GM12878 (cell line): Measurements from ENCODE around the gene LIMA1. TPM values are rescaled to one million over a fixed set of nuclear protein-coding genes. Genes with fewer than 3 reads are reported as not detected.

Experiments
- ATAC-seq: fragments of 200-7000 bp; cut with Tn5 transposase; 3 replicates; pipeline ENCODE4 v1.9.1; 2020; ENCODE audit warnings: mild to moderate bottlenecking, moderate library complexity
- BruUV-seq: library from RNA; stranded (reverse); fragments of 400-500 nt; replicated peaks from 2 replicates; lab custom pipeline; 2021; lab: Mats Ljungman, UMichigan
- CTCF ChIA-PET: fragments of 300-600 bp; sonication (Branson Sonifier 250); formaldehyde crosslinking; extraction: SDS; loops from one replicate; lab custom pipeline; 2021; ENCODE audit warnings: inconsistent platforms; lab: Yijun Ruan, JAX
- POLR2A ChIA-PET: fragments of 350-600 bp; formaldehyde crosslinking; extraction: SDS; loops from one replicate; lab custom pipeline; 2021; ENCODE audit warnings: inconsistent platforms; lab: Charles Lee
- RAD21 ChIA-PET: fragments of 300-600 bp; sonication (Branson Sonifier 250); formaldehyde crosslinking; loops from one replicate; lab custom pipeline; 2023; ENCODE audit warnings: antibody characterized with exemption; ENCODE audit not compliant: unreplicated experiment; lab: Charles Lee
- SMC1A ChIA-PET: fragments of 300-600 bp; sonication (Branson Sonifier 250); formaldehyde crosslinking; loops from one replicate; lab custom pipeline; 2023; ENCODE audit not compliant: unreplicated experiment, uncharacterized antibody; lab: Charles Lee
- DNase-seq: peaks from one replicate; pipeline ENCODE4 v3.0.0-alpha.2; 2011; ENCODE audit warnings: low read depth, low spot score
- FAIRE-seq: peaks from 3 replicates; lab custom pipeline; 2011; peaks lifted over from hg19 to GRCh38; lab: Jason Lieb, UNC
- H2AFZ ChIP-seq: 2 replicates; pipeline ENCODE4 v1.6.0; 2011; ENCODE audit warnings: low read depth, low read length, control low read depth; ENCODE audit not compliant: control insufficient read depth
- H3K27ac ChIP-seq: 2 replicates; pipeline ENCODE4 v1.5.1; 2011; ENCODE audit warnings: control low read depth; ENCODE audit not compliant: control insufficient read depth, insufficient read depth
- H3K27me3 ChIP-seq, 2 experiments: replicated peaks in 1 of 2; 2 replicates each; pipeline versions ENCODE4 v1.6.0 to v1.6.1; 2011; ENCODE audit warnings: low read length in 1 of 2; ENCODE audit not compliant: control insufficient read depth in 2 of 2, insufficient read depth in 2 of 2
- H3K36me3 ChIP-seq, 2 experiments: 2 replicates each; pipeline ENCODE4 v1.5.1; 2011; ENCODE audit warnings: low read length in 1 of 2; ENCODE audit not compliant: control insufficient read depth in 2 of 2, insufficient read depth in 2 of 2
- H3K4me1 ChIP-seq: 2 replicates; pipeline ENCODE4 v1.6.1; 2011; ENCODE audit warnings: mild to moderate bottlenecking, low read length, moderate library complexity, mixed read lengths; ENCODE audit not compliant: control insufficient read depth, insufficient read depth
- H3K4me2 ChIP-seq: 2 replicates; pipeline ENCODE4 v1.6.0; 2011; ENCODE audit warnings: control low read depth; ENCODE audit not compliant: control insufficient read depth, insufficient read depth
- H3K4me3 ChIP-seq: fragments of 200-600 bp; sonication (generic); 2 replicates; pipeline ENCODE4 v1.5.1; 2016
- H3K79me2 ChIP-seq: 2 replicates; pipeline ENCODE4 v1.6.0; 2011; ENCODE audit warnings: low read length; ENCODE audit not compliant: control insufficient read depth, insufficient read depth
- H3K9ac ChIP-seq: 2 replicates; pipeline ENCODE4 v1.8.0; 2011; ENCODE audit warnings: low read length, control low read depth, mixed read lengths; ENCODE audit not compliant: control insufficient read depth, insufficient read depth
- H3K9me3 ChIP-seq: replicated peaks from 3 replicates; pipeline ENCODE4 v1.5.1; 2011; ENCODE audit warnings: mild to moderate bottlenecking, low read length; ENCODE audit not compliant: control insufficient read depth, insufficient read depth
- H4K20me1 ChIP-seq: 2 replicates; pipeline ENCODE4 v1.6.0; 2011; ENCODE audit not compliant: control insufficient read depth, insufficient read depth
- CEBPB ChIP-seq, 2 experiments: fragments of 150-350 bp in 1 of 2; IDR thresholded peaks; 2 replicates each; pipeline ENCODE4 v1.6.1; 2012 to 2014; ENCODE audit warnings: low read depth in 2 of 2, low read length in 2 of 2, borderline replicate concordance in 1 of 2, inconsistent platforms in 1 of 2
- IRF4 ChIP-seq: IDR thresholded peaks from 2 replicates; pipeline ENCODE4 v1.6.1; 2011; ENCODE audit warnings: low read depth, low read length
- MEF2B ChIP-seq: fragments of 450-650 bp; IDR thresholded peaks from 2 replicates; pipeline ENCODE4 v1.6.1; 2018; ENCODE audit warnings: mild to moderate bottlenecking, moderate library complexity; ENCODE audit not compliant: partially characterized antibody, poor library complexity, severe bottlenecking
- MXI1 ChIP-seq: fragments of 150-350 bp; IDR thresholded peaks from 2 replicates; pipeline ENCODE4 v1.6.1; 2011; ENCODE audit warnings: low read depth, mild to moderate bottlenecking, inconsistent platforms, low read length, improper control_type of control experiment
- NFIC ChIP-seq: IDR thresholded peaks from 2 replicates; pipeline ENCODE4 v1.6.1; 2012; ENCODE audit warnings: low read depth, mild to moderate bottlenecking, inconsistent platforms, low read length, moderate library complexity
- RB1 ChIP-seq: fragments of 450-650 bp; formaldehyde crosslinking; IDR thresholded peaks from 2 replicates; pipeline ENCODE4 v1.6.1; 2017; ENCODE audit warnings: mild to moderate bottlenecking, borderline replicate concordance
- SP1 ChIP-seq: IDR thresholded peaks from one replicate; pipeline ENCODE4 v1.6.1; 2011; ENCODE audit warnings: low read depth, low read length
- SREBF2 ChIP-seq: IDR thresholded peaks from 2 replicates; pipeline ENCODE4 v1.6.1; 2012; ENCODE audit warnings: mild to moderate bottlenecking, low read length
- ZNF274 ChIP-seq: IDR thresholded peaks from one replicate; pipeline ENCODE4 v1.8.0; 2011; ENCODE audit not compliant: insufficient read length, insufficient read depth
- ZNF622 ChIP-seq: fragments of 450-650 bp; IDR thresholded peaks from 2 replicates; pipeline ENCODE4 v1.6.1; 2017; ENCODE audit warnings: mild to moderate bottlenecking, inconsistent platforms
- WGBS: methylation state at CpG from one replicate; pipeline ENCODE4 v1.1.6; 2016; ENCODE audit warnings: low lambda C conversion rate; ENCODE audit not compliant: insufficient replicate concordance, insufficient coverage; ENCODE audit errors: missing lambda C conversion rate; 5-methylcytosine and 5-hydroxymethylcytosine counted together
- in situ Hi-C: fragments of 300-500 bp; cut with MboI; formaldehyde crosslinking; loops from 9 replicates; pipeline ENCODE4 v1.14.3; 2018; ENCODE audit warnings: mixed read lengths
- intact Hi-C: fragments of 100-400 bp; cut with micrococcal nuclease; formaldehyde crosslinking; loops from one replicate; pipeline ENCODE4 v1.14.2; 2022; ENCODE audit not compliant: unreplicated experiment
- polyA plus RNA-seq, 11 experiments: library from polyadenylated mRNA; depleted of rRNA in 4 of 11; unstranded in 6 of 11; stranded (reverse) in 5 of 11; fragments of >200 nt; fragmentation: Nextera tagmentation in 4 of 11; fragmentation: Illumina TruSeq in 1 of 11; extraction: Ambion mirVana in 4 of 11; extraction: Trizol in 1 of 11; gene quantifications; 1 replicate in 1 of 11; 2 replicates in 10 of 11; pipeline versions ENCODE4 v1.2.1 to v1.2.3, GENCODE V29; 2011 to 2016; ENCODE audit warnings: inconsistent platforms in 2 of 11, missing spikeins in 2 of 11, low read depth in 1 of 11
- total RNA-seq, 4 experiments: library from RNA; depleted of rRNA in 3 of 4; stranded (reverse); fragments of >200 nt in 3 of 4; fragmentation: Illumina TruSeq in 1 of 4; extraction: Trizol in 1 of 4; gene quantifications; 2 replicates each; pipeline versions ENCODE4 v1.2.1 to v1.2.3, GENCODE V29; 2013 to 2021
- TF ChIP-seq, protein P1 (sequence below): fragments of 450-650 bp; IDR thresholded peaks from 2 replicates; pipeline ENCODE4 v1.6.1; 2017; ENCODE audit warnings: mild to moderate bottlenecking, moderate library complexity
- TF ChIP-seq, protein P2 (sequence below): fragments of 450-650 bp; conservative IDR thresholded peaks from 2 replicates; pipeline ENCODE4 v1.6.1; 2017; ENCODE audit warnings: mild to moderate bottlenecking, moderate library complexity
- TF ChIP-seq, protein P3 (sequence below): IDR thresholded peaks from 2 replicates; pipeline ENCODE4 v1.6.1; 2012; ENCODE audit warnings: improper control_type of control experiment, low read depth, low read length; ENCODE audit not compliant: insufficient replicate concordance

The LIMA1 gene
- total and polyA plus RNA-seq, 10 of the 15 experiments (the other 5 are each of a cell fraction or from before 2014, with no cell fraction given), result 53.2 to 109 (median 60.8) TPM

DNA sequence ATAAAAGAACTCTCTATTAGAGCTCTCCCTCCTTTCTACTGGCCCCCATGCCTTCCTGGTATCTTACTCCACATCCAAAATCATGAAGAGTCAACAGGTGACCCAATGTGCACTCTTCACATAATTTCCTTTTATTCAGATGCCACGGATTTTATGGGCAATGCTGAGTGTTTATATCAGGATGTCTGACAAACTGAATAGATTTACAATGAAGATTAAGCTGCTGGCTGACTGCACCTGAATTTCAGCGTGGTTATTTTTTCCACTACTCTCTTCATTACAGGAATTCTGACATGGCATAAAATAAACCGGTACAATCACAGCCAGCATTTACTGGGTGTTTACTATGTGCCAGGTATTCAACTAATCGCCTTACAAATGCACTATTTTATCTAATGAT is 86.8 kb downstream of the LIMA1 start:
- RAD21 ChIA-PET, result interaction anchor here (0.9 to 1.6 kb wide), 2 partner anchors 16 to 25 kb away, joined by 3 to 4 read pairs; no protein-coding TSS in a partner anchor
- H3K27ac ChIP-seq, result no peak overlapping the region
- no peak overlapping the region for H3K9ac ChIP-seq
- FAIRE-seq, result no peak
- no peak for DNase-seq
- SMC1A ChIA-PET, result interaction anchor here (0.7 to 1.4 kb wide), 8 partner anchors 9 to 579 kb away, joined by 3 to 7 read pairs (median 4); no protein-coding TSS in a partner anchor
- POLR2A ChIA-PET, result interaction anchor here (0.7 to 1.0 kb wide), 2 partner anchors 126 to 135 kb away, joined by 3 read pairs; no protein-coding TSS in a partner anchor
- H3K9me3 ChIP-seq, result no peaks in the 10 kb centered on the region
- no peak overlapping the region for H3K4me2 ChIP-seq
- no peaks in the 10 kb centered on the region for H3K4me1 ChIP-seq
- no TSS peak for BruUV-seq
- no peaks in the 10 kb centered on the region for H3K79me2 ChIP-seq
- 94% methylated on average over 4 of the region's 4 CpGs for WGBS
- CTCF ChIA-PET, result interaction anchor here (0.6 to 1.7 kb wide), 9 partner anchors 13 to 151 kb away, joined by 3 to 5 read pairs (median 3); partner anchors contain the start of gene LIMA1
- H3K36me3 ChIP-seq, result peaks cover 2 to 17% of the 10 kb centered on the region in 2 experiments; a peak in 3 of 4 replicates
- in situ Hi-C loops (no loop called here), intact Hi-C loops (no loop called here)
- no peak overlapping the region for H2AFZ ChIP-seq
- no peaks in the 10 kb centered on the region for H3K27me3 ChIP-seq
- ATAC-seq, result no peak
- no peaks in the 10 kb centered on the region for H4K20me1 ChIP-seq
- H3K4me3 ChIP-seq, result no peak overlapping the region
- TF ChIP-seq SREBF2, result no peak
- TF ChIP-seq, protein P1, sequence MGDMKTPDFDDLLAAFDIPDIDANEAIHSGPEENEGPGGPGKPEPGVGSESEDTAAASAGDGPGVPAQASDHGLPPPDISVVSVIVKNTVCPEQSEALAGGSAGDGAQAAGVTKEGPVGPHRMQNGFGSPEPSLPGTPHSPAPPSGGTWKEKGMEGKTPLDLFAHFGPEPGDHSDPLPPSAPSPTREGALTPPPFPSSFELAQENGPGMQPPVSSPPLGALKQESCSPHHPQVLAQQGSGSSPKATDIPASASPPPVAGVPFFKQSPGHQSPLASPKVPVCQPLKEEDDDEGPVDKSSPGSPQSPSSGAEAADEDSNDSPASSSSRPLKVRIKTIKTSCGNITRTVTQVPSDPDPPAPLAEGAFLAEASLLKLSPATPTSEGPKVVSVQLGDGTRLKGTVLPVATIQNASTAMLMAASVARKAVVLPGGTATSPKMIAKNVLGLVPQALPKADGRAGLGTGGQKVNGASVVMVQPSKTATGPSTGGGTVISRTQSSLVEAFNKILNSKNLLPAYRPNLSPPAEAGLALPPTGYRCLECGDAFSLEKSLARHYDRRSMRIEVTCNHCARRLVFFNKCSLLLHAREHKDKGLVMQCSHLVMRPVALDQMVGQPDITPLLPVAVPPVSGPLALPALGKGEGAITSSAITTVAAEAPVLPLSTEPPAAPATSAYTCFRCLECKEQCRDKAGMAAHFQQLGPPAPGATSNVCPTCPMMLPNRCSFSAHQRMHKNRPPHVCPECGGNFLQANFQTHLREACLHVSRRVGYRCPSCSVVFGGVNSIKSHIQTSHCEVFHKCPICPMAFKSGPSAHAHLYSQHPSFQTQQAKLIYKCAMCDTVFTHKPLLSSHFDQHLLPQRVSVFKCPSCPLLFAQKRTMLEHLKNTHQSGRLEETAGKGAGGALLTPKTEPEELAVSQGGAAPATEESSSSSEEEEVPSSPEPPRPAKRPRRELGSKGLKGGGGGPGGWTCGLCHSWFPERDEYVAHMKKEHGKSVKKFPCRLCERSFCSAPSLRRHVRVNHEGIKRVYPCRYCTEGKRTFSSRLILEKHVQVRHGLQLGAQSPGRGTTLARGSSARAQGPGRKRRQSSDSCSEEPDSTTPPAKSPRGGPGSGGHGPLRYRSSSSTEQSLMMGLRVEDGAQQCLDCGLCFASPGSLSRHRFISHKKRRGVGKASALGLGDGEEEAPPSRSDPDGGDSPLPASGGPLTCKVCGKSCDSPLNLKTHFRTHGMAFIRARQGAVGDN, result no peak
- TF ChIP-seq ZNF274, result no peak
- no peak for TF ChIP-seq IRF4
- no peak for TF ChIP-seq RB1
- TF ChIP-seq, protein P2, sequence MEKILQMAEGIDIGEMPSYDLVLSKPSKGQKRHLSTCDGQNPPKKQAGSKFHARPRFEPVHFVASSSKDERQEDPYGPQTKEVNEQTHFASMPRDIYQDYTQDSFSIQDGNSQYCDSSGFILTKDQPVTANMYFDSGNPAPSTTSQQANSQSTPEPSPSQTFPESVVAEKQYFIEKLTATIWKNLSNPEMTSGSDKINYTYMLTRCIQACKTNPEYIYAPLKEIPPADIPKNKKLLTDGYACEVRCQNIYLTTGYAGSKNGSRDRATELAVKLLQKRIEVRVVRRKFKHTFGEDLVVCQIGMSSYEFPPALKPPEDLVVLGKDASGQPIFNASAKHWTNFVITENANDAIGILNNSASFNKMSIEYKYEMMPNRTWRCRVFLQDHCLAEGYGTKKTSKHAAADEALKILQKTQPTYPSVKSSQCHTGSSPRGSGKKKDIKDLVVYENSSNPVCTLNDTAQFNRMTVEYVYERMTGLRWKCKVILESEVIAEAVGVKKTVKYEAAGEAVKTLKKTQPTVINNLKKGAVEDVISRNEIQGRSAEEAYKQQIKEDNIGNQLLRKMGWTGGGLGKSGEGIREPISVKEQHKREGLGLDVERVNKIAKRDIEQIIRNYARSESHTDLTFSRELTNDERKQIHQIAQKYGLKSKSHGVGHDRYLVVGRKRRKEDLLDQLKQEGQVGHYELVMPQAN, result no peak
- TF ChIP-seq MEF2B, result no peak
- TF ChIP-seq NFIC, result no peak
- TF ChIP-seq MXI1, result no peak
- no peak for TF ChIP-seq CEBPB (IDR thresholded peaks at IDR 0.05; ENCODE audit: borderline replicate concordance in 1 of 2, low read depth in 2 of 2, low read length in 2 of 2)
- TF ChIP-seq, protein P3, sequence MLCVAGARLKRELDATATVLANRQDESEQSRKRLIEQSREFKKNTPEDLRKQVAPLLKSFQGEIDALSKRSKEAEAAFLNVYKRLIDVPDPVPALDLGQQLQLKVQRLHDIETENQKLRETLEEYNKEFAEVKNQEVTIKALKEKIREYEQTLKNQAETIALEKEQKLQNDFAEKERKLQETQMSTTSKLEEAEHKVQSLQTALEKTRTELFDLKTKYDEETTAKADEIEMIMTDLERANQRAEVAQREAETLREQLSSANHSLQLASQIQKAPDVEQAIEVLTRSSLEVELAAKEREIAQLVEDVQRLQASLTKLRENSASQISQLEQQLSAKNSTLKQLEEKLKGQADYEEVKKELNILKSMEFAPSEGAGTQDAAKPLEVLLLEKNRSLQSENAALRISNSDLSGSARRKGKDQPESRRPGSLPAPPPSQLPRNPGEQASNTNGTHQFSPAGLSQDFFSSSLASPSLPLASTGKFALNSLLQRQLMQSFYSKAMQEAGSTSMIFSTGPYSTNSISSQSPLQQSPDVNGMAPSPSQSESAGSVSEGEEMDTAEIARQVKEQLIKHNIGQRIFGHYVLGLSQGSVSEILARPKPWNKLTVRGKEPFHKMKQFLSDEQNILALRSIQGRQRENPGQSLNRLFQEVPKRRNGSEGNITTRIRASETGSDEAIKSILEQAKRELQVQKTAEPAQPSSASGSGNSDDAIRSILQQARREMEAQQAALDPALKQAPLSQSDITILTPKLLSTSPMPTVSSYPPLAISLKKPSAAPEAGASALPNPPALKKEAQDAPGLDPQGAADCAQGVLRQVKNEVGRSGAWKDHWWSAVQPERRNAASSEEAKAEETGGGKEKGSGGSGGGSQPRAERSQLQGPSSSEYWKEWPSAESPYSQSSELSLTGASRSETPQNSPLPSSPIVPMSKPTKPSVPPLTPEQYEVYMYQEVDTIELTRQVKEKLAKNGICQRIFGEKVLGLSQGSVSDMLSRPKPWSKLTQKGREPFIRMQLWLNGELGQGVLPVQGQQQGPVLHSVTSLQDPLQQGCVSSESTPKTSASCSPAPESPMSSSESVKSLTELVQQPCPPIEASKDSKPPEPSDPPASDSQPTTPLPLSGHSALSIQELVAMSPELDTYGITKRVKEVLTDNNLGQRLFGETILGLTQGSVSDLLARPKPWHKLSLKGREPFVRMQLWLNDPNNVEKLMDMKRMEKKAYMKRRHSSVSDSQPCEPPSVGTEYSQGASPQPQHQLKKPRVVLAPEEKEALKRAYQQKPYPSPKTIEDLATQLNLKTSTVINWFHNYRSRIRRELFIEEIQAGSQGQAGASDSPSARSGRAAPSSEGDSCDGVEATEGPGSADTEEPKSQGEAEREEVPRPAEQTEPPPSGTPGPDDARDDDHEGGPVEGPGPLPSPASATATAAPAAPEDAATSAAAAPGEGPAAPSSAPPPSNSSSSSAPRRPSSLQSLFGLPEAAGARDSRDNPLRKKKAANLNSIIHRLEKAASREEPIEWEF, result no peak
- TF ChIP-seq ZNF622, result no peak
- no peak for TF ChIP-seq SP1
